D341Med (cell line): ENCODE results near the gene PTBP1.

Source experiments
- DNase-seq: peaks from one replicate; pipeline ENCODE4 v3.0.0; 2012; ENCODE audit warnings: low spot score

PTBP1 gene

DNA sequence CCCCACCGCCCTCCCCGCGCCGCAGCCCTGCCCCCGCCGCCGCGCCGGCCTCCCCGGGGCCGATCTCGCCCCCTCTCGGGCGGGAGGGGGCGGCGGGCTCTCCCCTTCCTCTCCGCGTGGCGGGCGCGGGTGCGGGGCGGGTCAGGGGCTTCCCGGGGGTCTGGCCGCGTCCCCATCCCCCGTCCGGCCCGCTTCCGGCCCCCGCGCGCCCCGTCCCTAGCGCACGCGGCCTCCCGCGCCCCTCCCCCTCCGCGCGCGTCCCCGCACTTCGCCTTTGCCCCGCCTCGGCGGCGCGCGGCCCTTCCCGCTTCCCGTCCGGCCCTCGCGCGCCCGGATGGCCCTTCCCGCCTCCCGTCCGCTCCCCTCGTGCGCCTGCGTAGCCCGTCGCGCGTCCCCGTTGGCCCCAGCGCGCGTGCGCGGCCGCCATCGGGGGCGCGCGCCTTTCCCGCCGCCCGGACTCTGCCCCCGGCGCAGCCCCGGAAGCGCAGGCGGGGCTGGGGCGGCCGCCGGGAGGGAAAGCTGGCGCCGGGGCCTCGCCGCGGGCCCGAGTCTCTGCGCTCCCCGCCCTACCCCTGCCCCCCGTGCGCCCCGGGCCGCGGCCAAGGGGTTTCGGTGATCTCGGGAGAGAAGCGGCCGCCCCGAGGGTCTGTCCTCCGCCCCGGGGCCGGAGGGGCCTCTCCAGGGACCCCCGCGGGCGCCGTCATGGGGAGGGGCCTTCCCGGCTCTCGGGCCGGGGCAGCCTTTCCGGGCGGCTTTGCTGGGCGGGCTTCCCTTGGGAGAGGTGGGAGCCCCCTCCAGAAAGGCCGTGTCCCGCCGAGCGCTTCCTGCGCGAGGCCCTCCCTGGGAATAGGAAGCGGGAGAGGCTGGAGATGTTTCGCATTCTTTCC, 519 bp downstream of the PTBP1 start:
- peak; percentile 99 for DNase-seq

DNA sequence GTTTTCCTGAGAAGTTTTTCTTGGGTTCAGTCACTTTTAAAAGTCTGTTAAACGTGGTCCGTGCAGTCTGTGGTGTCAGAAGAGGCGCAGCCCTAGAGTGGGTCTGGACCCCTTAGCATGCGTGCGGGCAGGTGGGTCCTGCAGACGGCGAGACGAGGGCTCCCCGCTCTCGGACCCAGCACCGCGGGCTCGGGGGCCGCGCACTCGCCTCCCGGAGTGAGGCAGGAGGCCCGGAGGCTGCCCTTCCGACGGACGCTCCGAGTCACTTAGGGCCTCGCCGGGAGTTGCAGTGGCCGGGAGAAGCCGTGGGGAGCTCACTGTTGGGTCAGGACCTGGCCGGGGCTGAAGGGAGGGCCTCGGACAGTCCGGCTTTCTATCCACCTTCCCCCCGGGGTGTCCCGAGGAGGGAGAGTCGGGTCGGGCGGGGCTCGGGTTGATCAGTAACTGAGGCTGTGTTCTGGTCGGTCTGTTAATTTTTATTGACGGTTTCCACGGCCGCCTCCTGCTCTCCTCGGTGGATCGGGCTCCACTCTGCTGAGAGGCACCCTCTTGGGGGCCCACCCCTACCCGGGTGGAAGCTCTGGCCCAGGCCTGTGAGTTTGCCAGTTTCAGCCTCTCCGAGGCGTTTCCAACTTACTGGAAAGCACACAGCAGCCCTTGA, 1.3 kb downstream of the PTBP1 start:
- DNase-seq: no peak

DNA sequence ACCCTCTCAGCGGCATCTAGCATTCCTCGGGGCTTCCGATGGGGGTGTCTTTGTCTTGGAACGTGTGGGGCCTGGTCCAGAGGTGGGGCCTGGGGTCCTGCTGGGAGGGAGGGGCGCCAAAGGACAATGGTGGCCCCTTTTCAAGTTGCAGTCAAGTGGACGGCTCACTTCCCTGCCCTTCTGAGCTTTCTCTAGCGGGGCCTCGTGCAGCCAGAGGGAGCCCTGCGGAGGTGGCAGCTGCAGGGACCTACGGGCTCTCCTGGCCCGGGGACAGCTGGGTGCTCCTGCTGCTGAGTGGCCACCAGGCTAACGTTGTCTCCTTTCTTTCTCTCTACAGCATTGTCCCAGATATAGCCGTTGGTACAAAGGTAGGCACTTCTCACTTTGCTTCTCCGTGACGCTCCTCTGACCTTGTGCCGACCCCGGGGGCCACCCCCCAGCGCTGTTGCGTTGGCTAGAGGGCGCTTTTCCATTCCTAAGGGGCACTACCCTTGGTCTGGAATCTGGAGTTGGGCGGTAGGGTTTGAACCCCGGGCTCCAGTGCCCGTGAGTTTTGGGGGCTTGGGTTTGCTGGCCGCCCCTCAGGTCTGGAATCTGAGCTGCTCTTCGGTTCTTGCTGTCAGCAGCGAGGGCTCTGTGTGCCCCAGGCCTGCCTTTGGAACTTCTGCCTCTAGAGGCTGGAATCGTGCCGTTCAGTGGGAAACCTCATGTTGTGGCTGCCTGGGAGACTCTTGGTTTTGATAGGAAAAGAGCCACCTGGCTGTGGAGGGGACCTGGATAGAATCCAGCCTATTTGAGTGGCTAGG, 2.0 kb downstream of the PTBP1 start:
- no peak for DNase-seq

DNA sequence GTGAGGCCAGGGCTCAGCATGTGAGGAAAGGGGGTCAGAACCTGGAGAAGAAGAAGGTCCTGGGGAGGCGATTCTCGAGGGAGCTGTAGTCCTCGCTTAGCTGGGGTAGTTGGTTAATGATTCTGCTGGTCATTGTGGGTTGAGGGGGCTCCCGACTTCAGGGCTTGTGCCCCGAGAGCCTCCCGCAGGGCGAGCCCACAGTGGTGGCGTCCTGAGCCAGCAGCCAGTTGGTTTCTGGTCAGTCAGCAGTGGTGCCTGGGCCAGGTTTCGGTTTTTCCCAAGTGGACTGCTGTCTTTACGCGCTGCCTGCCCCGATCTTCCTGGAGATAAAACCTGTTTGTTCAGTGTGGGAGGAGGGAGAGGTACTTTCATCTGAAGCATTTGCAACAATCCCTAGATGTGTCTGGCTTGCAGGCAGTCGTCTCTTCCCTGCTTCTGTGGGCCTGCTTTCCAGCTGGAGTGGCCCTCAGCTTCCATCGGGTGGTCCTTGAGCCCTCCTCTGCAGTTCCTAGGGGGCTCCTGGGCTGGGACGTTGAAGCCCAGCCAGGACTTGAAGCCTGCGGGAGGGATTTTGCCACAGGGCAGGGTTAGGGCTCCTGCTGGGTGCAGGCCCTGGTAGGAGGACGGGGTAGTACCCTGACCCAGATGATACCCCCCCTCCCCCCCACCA, 3.2 kb downstream of the PTBP1 start:
- DNase-seq: no peak

- DNase-seq: peak; percentile 55
Measured at GRCh38 chr19:801030-801860, 4.0 kb downstream of the PTBP1 start.

DNA sequence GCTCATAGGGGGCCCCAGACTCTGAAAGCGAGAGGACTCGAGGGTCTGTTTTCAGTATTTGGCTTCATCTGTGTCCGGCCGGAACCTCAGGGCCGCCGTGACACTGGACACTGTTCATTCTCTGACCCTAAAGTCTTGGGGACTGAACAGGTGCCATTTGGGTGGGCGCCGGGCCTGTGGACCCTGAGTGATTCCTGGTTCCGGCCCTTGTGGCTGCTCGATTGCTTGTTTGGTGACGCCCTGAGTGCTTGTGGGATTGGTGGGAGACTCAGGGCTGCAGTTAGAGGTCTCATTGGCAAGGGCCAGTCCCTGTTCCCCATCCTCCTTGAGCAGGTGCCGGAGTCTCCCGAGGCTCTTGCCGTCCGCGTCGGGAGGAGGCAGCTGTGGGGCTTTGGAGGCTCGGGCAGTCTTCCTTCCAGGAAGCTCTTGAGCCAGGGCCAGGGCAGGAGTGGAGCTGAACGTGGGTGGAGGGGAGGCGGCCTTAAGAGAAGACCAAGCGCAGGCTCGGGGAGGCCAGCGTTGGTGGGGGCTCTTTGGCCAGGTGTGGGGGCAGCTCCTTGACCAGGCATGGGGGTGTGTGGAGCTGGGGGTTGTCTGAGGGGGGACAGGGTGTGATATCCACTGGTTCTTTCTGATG, 4.7 kb downstream of the PTBP1 start:
- no peak for DNase-seq

DNA sequence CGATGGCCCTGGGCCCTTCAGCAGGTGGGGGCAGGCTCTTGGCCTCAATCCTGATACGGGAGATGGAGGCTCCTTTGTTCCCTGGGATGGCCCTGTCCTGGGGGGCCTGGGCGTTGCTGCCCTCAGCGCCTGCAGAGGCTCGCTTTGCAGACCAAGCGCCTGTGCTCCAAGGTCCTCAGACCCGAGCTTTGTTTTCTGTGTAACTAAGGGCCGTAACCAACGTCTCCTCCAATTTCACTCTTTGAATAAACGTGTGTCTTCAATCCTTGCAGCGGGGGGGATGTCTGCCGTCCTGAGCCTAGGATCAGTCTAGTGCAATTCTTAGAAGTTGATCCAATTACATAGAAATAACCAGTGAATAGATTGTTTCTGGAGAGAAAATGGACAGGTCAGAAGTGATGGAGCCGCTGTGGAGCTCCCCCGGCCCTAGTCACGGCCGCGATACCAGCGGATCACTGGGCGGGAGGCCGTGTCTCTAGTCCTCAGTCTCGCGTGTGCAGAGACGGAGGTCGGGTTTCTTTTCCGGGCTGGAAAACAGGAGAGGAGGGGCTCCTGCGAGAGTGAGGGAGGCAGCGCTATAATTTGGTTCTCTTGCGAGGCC, 5.3 kb downstream of the PTBP1 start:
- no peak for DNase-seq

DNA sequence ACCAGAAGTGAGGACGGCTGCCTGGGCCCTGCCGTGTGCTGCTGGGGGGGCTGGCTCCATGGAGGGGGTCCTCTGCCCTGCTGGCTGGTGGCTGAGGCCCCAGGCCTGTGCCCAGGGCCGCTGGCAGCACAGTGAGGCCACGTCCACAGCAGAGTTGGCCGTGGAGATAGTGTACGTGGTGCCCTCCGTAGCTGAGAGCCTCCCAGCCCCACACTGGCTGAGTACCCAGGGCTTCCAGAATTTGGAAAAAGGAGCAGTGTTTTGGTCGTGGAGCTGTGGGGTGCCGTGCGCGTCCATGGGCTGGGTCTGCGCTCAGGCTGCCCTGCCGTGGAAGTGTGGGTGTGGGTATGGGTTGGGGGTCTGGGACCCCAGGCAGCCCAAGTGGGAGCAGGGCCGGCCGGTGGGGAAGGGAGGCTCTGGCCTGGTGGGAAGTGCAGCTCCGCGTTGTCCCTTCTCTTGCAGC, 5.9 kb downstream of the PTBP1 start:
- DNase-seq: no peak

GRCh38 chr19:803686-804418, 6.6 kb downstream of the PTBP1 start:
- no peak for DNase-seq

GRCh38 chr19:804419-805165, 7.3 kb downstream of the PTBP1 start:
- no peak for DNase-seq

DNA sequence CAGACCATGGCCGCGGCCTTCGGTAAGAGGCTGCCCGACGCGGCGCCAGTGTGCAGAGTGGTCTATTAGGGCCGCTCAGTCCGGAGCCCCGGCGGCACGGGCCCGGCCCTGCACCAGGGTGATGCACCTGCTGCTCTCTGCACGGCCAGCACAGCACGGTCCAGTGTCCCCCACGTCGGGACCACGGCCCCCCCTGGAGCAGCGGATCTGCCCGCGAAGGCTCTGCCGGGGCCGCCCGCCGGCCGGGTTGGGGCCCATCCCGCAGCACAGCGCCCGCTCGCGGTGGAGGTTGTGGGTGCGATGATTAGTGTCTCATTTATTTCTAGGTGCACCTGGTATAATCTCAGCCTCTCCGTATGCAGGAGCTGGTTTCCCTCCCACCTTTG, 7.9 kb downstream of the PTBP1 start:
- no peak for DNase-seq

- no peak for DNase-seq
Measured at GRCh38 chr19:805600-806550, 8.6 kb downstream of the PTBP1 start.

DNA sequence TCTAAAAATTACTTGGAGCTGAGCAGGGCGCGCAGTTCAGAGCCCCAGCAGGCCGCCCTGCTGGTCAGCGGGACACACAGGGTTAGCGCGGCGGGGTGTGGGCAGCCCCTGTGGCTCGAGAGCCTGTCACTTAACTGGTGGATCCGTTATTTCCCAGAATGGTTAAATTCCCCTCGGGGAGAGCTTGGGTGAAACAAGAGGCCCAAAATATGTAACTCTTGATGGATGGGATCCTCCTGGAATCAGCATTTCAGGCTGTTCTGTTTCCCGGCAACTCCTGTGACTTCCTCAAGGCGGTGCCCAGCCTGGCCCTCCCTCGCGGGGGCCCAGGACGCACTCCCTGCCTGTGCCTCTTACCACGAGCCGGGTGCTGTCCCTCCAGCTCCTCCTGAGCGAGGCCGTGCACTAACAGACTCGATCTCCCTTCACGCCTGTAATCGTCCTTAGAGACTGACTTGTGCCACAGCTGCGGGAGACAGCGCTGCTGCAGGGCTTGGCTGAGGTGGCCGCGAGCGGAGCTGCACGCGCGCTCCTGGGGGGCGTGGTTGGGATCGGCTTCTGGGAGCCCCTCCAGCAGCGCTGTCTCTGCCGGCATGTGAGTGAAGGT, 9.7 kb downstream of the PTBP1 start:
- no peak for DNase-seq

DNA sequence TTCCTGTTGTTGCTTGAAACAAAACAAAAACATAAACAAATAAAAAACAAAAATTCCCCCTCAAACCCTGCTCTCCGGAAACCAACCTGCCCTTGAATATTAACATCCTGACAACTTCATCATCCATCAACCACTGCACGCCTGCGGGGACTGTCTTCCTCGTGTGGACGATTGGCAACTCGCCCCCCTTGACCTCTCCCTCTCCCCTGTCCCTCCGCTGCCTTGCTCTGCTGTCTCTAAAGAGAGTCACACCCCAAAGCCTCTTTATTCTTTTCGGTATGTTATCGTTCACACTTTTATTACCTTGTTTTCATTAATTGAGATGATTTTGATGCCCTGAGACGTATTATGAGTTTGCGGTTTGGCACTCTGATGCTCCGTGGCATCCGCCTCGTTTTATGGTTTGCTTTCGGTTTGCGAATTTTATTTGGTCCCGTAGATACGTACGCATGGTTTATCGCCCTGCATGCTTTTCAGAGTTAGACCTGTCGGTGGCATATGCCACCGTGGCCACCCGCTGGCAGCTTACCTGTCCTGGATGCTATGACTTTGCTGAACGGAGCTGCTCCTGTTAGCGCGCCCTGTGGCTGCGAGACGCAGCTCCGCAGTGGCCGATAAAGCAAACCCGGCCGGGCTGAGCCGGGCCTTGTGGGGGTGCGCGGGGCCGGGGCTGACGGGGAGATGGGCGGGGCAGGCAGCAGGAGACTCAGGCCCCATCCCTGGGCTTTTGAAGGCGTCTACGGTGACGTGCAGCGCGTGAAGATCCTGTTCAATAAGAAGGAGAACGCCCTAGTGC, 10.6 kb downstream of the PTBP1 start:
- DNase-seq: no peak

- no peak for DNase-seq
Measured at GRCh38 chr19:808423-808775, 11.1 kb downstream of the PTBP1 start.

- no peak for DNase-seq
Measured at GRCh38 chr19:810077-810855, 13.0 kb downstream of the PTBP1 start.
